ENCODE measurements around the gene BBS9.
"Not testable (repeated sequence)": the region's sequence is repeated elsewhere in the genome, so short reads cannot be mapped to it uniquely, and the experiment has no call there.

Gene BBS9

DNA sequence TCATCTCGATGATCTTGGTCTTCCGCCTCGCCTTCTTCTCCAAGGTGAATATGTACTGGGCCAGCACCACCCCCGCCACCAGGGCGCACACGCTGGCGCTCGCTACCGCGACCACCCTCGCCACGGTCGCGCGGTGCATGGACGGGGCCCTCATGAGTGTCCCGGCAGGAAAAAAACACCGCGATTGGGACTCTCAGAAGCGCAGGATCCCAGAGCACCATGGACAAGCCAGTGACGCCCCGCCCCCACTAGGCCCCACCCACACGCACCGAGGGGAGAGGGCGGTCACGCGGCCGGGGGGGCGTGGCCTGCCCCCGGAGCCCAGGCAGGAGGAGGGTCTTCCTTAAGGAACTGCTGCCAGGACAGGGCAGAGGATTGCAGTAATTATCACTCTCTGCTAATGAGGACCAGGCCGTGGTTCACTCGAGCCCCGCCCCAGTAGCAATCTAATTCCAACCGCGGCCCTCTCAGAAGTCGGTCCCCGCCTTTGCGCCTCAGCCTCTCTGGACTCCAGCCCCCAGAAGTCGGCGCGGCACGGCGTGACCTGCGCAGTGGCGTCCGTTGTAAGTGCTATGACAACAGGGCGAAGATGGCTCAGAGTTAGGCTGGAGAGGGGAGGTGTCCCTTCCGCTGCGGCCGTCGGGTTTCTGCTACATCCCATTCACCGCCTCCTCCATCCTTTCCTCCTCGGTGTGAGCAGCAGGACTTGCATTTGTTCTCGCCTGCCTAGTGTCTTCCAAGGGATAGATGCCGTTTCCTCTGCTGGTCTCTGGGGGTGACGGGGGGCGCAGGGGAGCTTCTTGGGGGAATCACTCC is at the start of gene BBS9:
TSS of gene BBS9 (plus strand) at position 575 of the 816 bp plus-strand sequence. CDS start 16,689 bp downstream, outside the sequence.
- ATAC-seq: peak; percentile 99

DNA sequence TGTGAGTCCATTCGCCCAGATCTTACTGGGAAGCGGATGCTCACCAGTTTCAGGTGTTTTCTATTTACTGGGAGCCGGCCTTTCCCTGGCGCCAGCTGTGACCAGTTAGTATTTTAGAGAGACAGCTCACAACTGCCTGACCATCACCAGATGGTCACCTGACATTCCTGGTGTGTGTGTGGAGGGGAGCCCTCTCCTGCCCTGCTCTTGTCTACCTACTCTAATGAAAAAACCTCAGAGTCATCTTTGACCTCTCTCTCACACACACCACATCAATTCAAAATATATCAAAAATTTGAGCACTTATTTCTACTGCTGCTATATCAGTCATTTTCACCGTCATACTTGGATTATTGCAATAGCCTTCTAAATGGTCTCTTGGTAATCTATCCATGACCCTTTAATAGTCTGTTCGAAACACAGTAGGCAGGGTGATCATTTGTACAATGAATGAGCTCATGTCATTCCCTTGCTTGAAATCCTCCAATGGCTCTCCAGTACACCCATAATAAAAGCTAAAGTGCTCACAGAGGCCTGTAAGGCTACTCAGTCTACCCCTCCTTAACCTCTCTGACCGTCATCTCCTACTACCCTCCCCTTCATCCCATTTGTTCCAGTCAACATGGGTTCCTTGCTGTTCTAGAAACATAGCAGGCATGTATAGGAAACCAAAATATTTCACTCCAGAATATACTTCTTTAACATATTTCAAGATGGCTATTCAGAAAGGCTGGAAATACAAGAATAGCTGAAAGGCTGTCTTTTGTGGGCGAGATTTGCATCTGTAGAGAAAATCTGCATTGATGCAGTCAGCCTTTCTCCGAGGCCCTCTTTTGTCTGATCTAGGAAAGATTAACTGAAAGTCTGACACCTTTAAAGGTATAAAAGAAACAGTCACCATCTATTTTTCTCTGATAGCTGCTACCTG is 49.3 kb upstream of the BBS9 start:
- ATAC-seq: no peak

DNA sequence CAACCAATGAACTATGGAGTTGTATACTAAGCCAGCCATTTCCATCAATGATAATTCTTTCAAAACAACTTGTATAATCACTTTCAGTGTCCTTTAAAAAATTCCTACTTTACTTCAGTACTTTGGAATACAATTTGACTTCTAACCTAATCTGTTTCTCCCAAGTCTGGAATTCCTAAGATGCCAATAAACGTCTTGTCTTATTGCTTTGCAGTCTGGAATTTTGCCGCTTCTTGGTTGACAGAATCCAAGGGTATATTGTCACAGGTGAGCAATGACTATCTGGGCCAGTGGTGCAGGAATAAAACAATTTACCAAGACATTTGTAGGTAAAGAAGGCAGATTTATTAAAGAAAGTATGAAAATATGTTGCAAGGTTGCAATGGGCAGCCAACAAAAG is 42.0 kb upstream of the BBS9 start:
- no peak for ATAC-seq

DNA sequence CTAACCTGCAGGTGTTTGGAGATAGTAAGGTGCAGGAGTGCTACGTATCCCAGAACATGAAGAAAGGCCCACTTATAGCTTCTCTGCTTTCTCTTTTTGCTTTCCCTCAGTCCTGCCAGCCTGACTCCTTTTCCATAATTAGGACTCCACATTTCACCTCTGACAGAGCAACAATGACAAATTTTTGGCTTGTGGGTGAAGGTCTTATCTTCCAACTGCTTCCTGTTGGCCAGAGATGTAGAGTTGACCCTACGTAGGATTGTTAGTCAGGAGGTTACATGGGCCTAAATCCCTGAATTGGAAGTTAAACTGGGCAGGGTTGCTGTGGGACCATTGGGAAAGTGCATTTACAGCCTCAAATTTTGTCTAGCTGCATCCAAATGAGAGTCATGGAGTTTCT is 41.5 kb upstream of the BBS9 start:
- ATAC-seq: no peak

DNA sequence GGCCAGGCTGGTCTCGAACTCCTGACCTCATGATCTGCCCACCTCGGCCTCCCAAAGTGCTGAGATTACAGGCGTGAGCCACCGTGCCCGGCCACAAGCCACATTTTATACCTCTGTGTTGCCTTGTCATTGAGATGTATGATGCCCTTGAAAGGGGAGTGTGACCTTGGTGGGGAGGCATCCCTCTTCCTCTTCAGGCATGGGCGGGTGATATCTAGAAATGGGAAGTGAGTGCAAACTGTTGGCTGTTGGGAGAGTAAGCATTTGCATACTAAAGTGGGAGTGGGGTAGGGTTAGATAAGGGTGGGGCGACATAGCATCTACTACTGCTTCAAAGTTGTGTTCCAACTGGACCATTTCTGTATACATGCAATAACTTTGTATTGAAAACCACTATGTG is 40.2 kb upstream of the BBS9 start:
- ATAC-seq: no peak

DNA sequence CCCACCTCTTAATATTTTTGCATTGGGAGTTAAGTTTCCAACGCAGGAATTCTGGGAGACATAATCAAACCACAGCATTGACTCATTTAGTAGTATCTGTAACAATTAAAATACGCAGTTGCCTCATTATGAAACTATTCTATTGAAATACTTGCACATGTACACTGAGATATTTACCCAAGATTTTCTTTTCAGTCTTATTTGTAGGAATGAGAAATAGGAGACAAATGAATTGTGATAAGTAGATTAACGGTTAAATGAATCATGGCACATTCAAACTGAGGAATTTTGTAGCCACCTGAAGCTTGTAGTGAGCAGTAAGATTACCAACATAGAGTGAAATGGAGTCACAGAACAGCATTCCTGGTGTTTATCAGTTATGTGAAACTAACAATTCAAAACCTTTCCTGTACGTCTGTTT is 38.2 kb upstream of the BBS9 start:
- no peak for ATAC-seq

DNA sequence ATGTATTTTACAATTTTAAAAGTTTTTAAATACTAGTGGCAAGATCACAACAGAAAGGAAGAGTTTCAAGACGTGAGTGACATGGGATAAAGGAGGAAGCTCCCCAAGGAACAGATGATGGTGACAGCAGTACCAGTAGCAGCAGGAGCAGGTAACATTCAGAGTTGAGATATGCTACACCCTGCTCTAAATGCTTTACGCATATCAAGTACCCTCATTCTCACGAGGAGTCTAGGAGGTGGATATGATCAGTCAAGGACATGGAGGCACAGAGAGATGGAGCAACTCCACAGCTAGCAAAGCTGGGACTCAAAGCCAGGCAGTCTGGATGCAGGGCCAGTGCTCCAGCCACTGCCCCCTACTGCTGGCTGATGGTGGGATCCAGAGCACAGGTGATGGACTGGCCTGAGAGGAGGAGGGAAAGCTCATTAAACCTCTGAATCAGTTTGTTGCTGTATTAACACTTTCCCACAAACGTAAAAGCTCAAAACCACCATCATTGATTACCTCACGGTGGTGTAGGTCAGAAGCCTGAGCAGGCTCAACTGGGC is 37.6 kb upstream of the BBS9 start:
- ATAC-seq: no peak

DNA sequence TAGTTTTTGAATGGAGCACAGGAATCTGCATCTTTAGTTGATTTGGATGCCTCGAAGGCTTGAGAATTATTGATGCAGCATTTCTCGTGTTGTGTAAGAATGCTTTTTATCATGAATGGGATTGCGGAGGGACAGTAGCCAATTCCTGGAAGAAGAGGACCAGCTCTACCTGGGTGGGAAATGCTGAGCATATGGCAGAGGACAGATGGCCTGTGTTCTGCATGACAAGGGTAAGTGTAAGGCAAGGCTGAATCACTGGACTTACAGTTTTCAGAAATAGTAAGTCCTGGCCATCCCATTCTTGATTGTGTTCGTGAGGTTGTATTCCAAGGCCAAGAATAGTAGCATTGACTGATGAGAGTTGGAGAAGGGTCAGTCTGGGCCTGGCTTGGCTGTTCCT is 36.1 kb upstream of the BBS9 start:
- no peak for ATAC-seq

DNA sequence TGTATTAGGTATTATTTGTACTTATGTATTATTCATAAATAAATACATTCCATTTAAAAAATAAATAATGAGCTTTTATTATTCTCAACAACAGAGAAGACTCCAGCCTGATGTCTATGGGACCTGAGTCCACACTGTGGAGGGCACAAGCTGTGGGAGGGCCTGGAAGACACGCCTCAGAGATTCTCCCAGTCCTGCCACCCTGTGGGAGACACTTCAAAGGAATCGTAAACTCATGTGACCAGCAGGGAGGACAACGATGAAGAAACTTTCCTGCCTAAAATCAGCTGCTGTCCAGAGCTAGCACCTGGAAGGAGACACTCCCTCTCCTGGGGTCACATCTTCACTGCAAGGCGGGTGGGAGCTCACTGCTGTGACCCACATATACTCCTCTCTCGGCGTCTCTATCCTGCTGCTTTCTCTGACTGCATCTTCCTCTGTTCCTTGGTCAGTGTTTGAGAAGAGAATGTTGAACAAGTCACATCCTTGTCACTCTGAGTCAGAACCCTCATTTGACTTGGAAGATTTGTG is 34.6 kb upstream of the BBS9 start:
- not testable (repeated sequence) for ATAC-seq

DNA sequence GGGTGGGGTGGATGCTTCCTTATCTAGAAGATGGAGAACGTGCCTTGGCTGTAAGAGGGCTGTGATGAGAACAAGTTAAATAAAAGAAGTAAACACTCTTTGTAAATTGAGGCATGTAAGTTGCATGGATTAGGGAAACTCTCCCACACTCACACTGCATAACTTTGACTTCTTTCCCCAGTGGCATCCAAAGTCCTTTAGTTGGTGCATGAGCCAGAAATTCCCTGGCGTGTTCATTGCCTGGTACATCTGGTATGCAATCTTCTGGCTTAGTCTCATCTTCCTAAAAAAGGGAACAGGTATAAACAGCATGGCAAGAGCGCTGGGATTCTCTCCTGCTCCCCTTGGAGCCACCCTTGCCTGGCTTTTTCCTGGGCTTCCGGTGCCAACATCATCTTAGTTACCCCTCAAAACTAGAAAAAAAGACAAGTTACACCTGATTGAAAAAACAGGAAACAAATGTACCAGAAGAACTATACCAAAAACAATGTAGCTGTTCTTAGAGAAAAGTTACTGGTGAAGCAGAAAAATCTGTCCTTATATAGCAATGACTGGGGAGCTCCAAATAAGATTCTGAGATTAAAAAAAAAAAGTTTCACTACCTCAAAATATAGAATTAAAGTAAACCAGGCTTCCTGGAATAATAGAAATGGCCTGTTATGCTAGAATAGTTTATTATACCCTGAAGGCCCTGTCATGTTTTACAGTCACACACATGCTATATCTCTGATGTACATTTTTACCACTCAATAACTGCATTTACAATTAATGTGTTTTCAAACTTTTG is 30.0 kb upstream of the BBS9 start:
- ATAC-seq: no peak

DNA sequence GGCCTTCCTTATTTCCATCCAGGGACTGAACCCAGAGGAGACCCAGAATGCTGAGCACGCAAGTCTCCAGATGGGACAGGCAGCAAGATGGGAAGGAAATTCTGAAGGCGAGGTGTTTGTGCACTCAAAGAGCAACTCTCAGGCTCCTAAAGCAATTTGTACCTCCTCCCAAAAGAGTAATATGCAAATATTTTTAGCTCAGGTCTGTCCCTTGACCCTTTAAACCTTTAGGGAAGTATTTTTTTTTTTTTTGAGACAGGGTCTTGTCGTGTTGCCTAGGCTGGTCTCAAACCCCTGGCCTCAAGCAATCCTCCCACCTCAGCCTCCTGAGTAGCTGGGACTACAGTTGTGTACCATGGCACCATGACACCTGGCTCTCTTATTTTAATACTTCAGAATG is 28.6 kb upstream of the BBS9 start:
- ATAC-seq: no peak

DNA sequence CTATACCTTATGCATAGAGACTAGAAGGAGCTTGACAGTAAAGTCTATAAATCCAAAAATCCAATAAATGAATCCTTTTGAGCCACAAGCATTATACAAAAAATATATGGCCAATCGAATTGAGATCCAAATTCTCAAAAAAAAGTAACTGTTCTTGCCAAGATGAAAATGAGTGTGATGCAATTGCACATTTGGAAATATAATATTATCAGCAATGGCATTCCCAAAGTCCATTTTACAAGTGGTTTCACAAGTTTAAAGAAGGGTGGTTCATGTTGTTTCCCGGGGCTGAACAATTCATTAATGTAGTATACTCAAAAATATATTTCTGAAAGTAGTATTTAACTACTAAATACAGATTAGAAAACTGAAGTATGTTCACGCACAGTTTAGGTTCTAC is 27.5 kb upstream of the BBS9 start:
- ATAC-seq: no peak

DNA sequence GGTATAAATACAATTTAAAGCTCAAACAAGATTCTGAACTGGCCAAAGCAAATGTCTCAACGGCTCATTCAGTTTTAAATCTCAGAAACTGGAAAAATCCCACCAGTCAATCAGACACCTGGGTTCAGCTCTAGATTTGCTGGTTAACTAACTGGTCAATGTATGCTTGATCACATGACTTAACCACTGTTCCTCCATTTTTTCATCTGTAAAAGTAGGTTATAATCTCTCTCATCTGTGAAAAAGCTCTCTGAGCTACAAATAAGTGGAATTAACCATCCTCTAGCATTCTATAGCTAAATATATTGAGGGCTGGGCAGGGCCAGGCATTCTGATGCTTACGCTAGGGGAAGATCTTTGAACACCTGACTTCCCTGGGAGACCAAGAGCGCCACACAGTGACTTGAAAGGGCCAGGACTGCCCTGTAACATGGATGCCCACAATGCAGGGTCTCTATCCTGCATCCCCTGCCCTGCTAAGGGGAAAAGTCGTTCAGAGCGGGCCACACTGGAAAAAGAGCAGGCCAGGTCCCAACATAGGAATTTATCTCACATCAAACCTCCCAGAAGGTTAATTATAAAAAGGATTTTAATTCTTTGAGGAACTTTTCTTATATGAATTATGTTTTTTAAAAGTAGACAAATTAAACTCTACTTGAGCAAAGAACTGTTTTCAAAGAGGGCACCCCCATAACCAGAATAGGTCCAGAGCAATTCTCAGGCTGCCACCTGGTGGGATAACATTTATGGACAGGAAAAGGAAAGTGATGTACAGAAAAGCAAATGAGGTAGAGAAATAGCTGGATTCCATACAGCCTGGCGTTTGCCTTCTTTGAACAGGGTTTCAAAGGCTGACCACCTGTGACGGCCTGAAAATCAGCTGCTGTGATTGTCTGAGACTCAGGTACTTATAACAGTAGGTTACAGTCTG is 22.0 kb upstream of the BBS9 start:
- ATAC-seq: no peak

DNA sequence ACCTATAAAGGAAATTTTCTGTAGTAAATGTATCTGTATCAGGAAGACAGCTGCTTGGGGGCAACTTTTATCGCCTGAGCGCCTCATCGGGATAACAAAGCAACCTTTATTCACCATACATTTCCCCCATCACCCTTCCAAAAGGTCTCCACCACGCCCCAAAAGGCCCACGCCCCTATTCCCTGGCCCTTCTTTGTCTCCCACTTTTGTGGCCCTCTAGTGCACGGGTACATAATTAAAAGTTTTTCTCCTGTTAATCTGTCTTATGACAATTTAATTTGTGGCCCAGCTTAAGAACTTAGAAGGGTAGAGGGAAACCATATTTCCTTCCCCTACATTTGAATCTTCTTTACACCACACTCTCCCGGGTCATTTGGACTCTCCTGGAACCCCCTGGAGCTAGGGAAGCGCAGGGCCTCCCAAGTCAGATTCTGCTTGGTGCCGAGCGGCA is 20.8 kb upstream of the BBS9 start:
- ATAC-seq: peak in 1 of 2 donors; percentile 17

DNA sequence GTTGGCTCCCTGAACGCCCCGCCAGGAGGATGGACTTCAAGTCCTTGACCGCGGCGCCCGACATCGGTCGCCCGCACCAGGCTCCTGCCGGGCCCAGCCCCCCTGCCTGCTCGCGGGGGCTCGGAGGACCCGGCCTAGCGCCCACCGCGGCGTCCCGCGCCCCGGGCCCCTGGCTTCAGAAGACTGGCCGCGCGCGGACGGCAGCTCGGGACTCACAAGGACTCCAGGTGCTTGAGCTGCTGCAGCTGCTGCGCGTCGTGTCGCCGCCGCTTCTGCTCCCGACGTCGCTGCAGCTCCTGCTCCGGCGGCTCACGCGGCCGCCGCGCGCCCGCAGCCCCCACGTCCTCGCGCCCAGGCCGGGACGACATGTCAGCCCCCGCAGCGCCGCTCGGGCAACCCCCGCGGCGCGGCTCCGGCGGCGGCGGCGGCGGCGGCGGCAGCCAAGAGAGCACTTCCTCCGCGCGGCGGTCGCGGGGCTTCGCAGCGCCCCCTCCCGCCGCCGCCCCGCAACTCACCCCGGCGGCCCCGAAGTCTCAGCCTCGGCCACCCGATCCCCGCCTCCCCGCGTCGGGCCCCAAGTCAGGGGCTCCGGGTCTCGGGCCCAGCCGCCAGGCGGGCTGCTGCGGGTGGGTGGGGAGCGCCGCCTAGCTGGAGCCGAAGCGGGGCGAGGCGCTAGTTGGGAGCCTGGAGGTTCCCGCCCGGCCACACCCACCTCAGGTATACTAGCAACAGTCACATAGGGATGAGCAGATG is 20.2 kb upstream of the BBS9 start, which contains the start of gene RP9:
TSS of gene RP9 (minus strand) at position 400 of the 753 bp plus-strand sequence. CDS start at position 368, 32 bp downstream.
- peak; percentile 90 to 94 for ATAC-seq

DNA sequence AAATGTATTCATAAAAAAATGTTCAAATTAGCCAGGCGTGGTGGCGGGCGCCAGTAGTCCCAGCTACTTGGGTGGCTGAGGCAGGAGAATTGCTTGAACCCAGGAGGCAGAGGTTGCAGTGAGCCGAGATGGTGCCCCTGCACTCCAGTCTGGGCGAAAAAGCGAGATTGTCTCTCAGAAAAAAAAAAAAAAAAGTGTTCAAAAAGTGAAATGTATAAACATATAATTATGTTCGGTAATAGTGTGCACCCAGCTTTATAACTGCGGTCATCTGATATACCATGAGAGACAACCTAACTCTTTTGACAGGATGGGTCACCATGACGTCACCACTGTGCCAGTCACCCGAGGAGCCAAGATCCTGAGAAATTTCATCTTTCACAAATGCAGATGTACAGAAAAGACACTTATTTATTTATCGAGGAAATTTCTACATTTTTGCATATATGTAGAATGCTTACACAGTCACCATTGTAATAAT is 19.6 kb upstream of the BBS9 start:
- no peak for ATAC-seq

DNA sequence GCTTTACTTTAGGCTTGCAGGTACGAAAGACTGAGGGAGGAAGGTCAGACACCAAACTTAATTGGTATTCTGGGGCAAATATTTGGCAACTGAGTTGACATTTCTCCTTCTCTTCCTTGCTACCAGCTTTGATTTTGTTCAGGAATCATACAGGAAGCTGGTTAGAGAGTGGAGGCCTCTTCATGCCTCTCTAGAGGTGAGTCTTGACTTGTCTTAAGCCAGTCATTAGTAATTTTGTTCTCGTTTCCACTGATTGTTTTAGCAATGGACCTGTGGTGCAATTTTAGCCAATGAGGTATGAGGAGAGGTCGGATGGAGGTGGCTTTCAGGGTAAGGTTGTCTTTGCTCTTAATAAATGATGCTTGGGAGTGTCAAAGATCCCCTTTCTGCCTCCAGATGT is 17.8 kb upstream of the BBS9 start:
- no peak for ATAC-seq

DNA sequence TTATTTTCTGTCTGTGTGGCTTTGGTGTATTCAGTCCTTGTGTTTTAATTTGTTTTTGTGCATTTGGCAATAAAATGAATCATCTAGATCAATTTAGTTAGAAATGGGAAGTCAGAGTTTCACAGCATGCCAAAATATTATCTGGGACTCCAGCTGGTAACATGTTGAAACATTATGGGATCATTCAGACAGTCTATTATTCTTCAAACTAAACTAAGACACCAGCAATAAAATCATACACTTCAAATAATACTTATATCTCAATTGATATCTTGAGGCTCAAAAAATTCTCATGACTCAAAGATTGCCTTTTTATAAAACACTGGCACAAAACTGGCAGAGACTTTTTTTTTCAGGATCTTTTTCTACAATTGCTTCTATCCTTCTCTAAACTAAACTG is 14.4 kb upstream of the BBS9 start:
- no peak for ATAC-seq

DNA sequence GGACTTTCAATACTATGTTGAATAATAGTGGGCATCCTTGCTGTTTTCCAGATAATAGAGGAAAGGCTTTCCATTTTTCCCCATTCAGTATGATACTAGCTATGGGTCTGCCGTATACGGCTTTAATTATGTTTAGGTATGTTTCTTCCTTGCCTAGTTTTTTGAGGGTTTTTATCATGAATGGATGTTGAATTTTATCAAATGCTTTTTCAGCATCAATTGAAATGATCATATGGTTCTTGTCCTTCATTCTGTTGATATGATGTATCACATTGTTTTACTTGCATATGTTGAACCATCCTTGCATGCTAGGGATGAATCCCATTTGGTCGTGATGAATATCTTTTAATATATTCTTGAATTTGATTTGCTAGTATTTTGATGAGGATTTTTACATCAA is 11.0 kb upstream of the BBS9 start:
- ATAC-seq: no peak

DNA sequence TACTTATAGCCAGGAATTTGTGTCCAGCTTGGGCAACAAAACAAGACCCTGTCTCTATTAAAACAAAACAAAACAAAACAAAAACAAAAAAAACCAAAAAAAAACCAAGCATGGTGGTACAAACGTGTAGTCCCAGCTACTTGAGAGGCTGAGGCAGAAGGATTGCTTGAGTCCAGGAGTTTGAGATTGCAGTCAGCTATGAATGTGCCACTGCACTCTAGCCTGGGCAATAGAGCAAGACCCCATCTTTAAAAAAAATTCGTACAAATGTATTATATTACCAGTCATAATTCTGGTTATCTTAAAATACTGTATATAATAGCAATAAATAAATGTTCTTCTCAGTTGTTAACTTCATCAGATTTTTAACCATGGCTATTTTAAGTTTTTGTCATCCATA is 2.3 kb upstream of the BBS9 start:
- ATAC-seq: no peak
